Vein endothelial cell (primary cell): ENCODE results near the gene DENND4C. TPM values are rescaled to one million over a fixed set of nuclear protein-coding genes. Genes with fewer than 3 reads are reported as not detected.

Source experiments
- total RNA-seq: library from RNA; depleted of rRNA; stranded (reverse); fragments of >200 nt; gene quantifications from 2 replicates; pipeline ENCODE4 v1.2.3, GENCODE V29; 2012

DENND4C gene
- 65.7 and 76.2 TPM in 2 replicates for total RNA-seq

DNA sequence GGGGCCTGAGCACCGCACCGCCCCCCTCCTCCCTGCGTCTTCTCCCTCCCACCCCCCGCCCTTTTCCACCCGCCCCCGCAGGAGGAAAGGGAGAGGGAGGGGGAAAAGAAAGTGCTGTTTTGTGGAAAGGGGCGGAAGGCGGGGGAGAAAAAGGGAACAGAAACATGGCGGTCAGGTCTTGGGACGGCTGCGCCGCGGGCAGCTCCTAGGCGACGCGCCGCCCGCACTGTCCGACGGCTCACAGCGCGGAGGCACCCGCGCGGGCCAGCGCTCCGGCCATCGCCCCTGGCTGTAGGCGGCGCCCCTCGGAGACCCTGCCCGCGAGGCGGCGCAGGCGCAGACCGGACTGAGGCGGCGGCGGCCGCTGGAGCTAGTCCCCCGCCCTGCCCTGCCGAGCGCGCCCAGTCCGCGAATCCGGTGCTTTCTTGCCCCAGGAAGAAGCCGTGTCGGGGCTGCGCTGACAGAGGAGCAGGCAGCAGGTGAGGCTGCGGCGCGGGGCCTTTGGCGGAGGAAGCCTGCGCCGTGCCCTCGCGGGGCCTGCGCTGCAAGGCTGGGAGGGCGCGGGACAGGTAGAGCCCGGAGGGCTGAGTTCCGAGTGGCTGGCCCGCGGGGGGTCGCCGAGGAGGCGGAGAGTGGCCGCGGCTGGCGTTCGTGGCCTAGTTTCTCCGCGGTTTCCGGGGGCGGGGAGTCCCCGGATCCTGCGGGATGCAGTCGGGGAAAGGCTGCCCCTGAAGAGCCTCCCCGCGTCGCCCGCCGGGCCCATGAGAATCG is at the start of gene DENND4C:
TSS of gene DENND4C (plus strand) at position 339 of the 771 bp plus-strand sequence. CDS start 45,482 bp downstream, outside the sequence.

DNA sequence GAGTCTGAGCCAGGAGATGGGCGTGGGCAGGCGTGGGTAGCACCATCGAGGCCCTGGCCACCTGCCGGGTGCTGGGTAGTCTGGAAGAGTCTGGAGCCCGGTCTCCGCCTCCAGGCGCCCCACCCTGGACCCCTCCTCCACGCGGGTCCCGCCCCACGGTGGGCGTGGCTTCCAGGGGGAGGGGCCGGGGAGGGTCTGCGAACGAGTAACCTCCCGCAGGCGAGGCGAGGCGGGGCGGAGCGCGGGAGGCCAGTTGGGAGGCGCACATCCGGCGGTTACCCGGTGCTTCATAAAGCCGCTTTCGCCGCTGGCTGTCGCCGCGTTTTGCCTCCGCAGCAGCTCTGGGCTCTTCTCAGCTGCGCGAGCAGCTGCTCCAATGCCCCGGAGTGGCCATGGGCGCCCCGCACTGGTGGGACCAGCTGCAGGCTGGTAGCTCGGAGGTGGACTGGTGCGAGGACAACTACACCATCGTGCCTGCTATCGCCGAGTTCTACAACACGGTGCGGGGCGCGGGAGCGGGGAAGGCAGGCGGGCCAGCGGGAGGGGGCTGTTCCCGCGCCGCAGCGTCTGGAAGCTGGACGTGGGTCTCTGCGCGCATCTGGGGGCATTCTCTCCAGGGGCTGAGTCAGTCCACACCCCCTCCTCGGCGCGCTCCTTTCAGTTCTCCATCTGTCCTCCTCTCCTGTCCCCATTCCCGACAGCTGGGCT is 178.4 kb downstream of the DENND4C start, which contains the start of gene ACER2:
TSS of gene ACER2 (plus strand) at position 317 of the 708 bp plus-strand sequence. CDS start at position 393, 76 bp downstream.

Other genes starting within 250 kb of the DENND4C start
- not detected in 2 replicates for gene SAXO1, start 197.5 kb upstream of the DENND4C start, total RNA-seq
- 43.8 and 46.1 TPM in 2 replicates for gene RRAGA, start 181.3 kb upstream of the DENND4C start, total RNA-seq
- gene HAUS6, start 127.8 kb upstream of the DENND4C start, total RNA-seq = 18.0 and 23.5 TPM in 2 replicates
- 56.6 and 119 TPM in 2 replicates for gene PLIN2, start 103.2 kb upstream of the DENND4C start, total RNA-seq
- gene RPS6, start 149.5 kb downstream of the DENND4C start, total RNA-seq = 1,154 and 1,172 TPM in 2 replicates
- gene ACER2, start 178.3 kb downstream of the DENND4C start, total RNA-seq = 10.5 and 13.5 TPM in 2 replicates